IMR-90 (cell line): Measurements from ENCODE around the gene SLC22A7.

Experiments
- CTCF ChIP-seq: conservative IDR thresholded peaks from 2 replicates; pipeline ENCODE4 v1.5.1; 2012; ENCODE audit warnings: mild to moderate bottlenecking, low read depth, low read length, improper control_type of control experiment
- ELK1 ChIP-seq: fragments of 150-350 bp; IDR thresholded peaks from 2 replicates; pipeline ENCODE4 v1.6.1; 2016; ENCODE audit warnings: low read depth, mild to moderate bottlenecking, low read length, moderate library complexity, borderline replicate concordance
- MAFK ChIP-seq: IDR thresholded peaks from 2 replicates; pipeline ENCODE4 v1.6.1; 2012; ENCODE audit warnings: low read depth, low read length, improper control_type of control experiment
- MAZ ChIP-seq: IDR thresholded peaks from 2 replicates; pipeline ENCODE4 v1.6.1; 2012; ENCODE audit warnings: low read depth, mild to moderate bottlenecking, low read length, improper control_type of control experiment, moderate library complexity, borderline replicate concordance
- MXI1 ChIP-seq: IDR thresholded peaks from 2 replicates; pipeline ENCODE4 v1.6.1; 2012; ENCODE audit warnings: low read depth, mild to moderate bottlenecking, low read length, moderate library complexity, borderline replicate concordance
- POLR2A ChIP-seq: IDR thresholded peaks from 2 replicates; pipeline ENCODE4 v1.6.1; 2012; ENCODE audit warnings: mild to moderate bottlenecking, low read depth, low read length
- RAD21 ChIP-seq: IDR thresholded peaks from 2 replicates; pipeline ENCODE4 v1.6.1; 2012; ENCODE audit warnings: low read length, improper control_type of control experiment
- SMC3 ChIP-seq: fragments of 150-350 bp; IDR thresholded peaks from 2 replicates; pipeline ENCODE4 v1.6.1; 2016; ENCODE audit warnings: low read depth, mild to moderate bottlenecking, antibody characterized with exemption, low read length, moderate library complexity
- USF2 ChIP-seq: fragments of 150-350 bp; IDR thresholded peaks from 2 replicates; pipeline ENCODE4 v1.6.1; 2017; ENCODE audit warnings: mild to moderate bottlenecking, antibody characterized with exemption, low read length, low read depth

GRCh38 chr6:43260791-43261190, 37.3 kb upstream of the SLC22A7 start:
- TF ChIP-seq CTCF (no peak), MXI1 (no peak), POLR2A (no peak), RAD21 (no peak), ELK1 (no peak), MAZ (no peak), MAFK (no peak), USF2 (no peak), SMC3 (no peak)
